Activated CD8-positive, alpha-beta memory T cell treated with anti-CD3 and anti-CD28 coated beads for 4 hours (primary cell): ENCODE measurements around the gene LPCAT1.
"Not testable (repeated sequence)": the region's sequence is repeated elsewhere in the genome, so short reads cannot be mapped to it uniquely, and the experiment has no call there.

ENCODE experiments used
- DNase-seq, 2 donors: peaks; one replicate each; pipeline ENCODE4 v3.0.0-alpha.2; 2020; ENCODE audit warnings: low read depth in 2 of 2

Gene LPCAT1

GRCh38 chr5:1522601-1523479 is 920 bp downstream of the LPCAT1 start:
- no peak for DNase-seq

GRCh38 chr5:1521671-1522600 is 1.8 kb downstream of the LPCAT1 start:
- DNase-seq, result no peak

- DNase-seq, result no peak
Observed at GRCh38 chr5:1520791-1521453, 2.8 kb downstream of the LPCAT1 start.

GRCh38 chr5:1519631-1520210 is 4.0 kb downstream of the LPCAT1 start:
- no peak for DNase-seq

- no peak for DNase-seq
Observed at GRCh38 chr5:1517838-1518237, 5.9 kb downstream of the LPCAT1 start.

- DNase-seq, result no peak
Observed at GRCh38 chr5:1516615-1517601, 6.9 kb downstream of the LPCAT1 start.

GRCh38 chr5:1515921-1516571 is 7.7 kb downstream of the LPCAT1 start:
- DNase-seq, result no peak

GRCh38 chr5:1515311-1515920 is 8.3 kb downstream of the LPCAT1 start:
- DNase-seq, result no peak

- not testable (repeated sequence) for DNase-seq
Observed at GRCh38 chr5:1514819-1515310, 8.9 kb downstream of the LPCAT1 start.

- no peak for DNase-seq
Observed at GRCh38 chr5:1514027-1514818, 9.5 kb downstream of the LPCAT1 start.

GRCh38 chr5:1513326-1514026 is 10.3 kb downstream of the LPCAT1 start:
- no peak for DNase-seq

- no peak for DNase-seq
Observed at GRCh38 chr5:1512541-1513291, 11.0 kb downstream of the LPCAT1 start.

- DNase-seq, result no peak
Observed at GRCh38 chr5:1511651-1512540, 11.9 kb downstream of the LPCAT1 start.

GRCh38 chr5:1511048-1511447 is 12.7 kb downstream of the LPCAT1 start:
- no peak for DNase-seq

GRCh38 chr5:1510631-1511030 is 13.1 kb downstream of the LPCAT1 start:
- no peak for DNase-seq

GRCh38 chr5:1510151-1510561 is 13.6 kb downstream of the LPCAT1 start:
- DNase-seq, result no peak
